ENCODE measurements around the gene TENT5C. TPM values are rescaled to one million over a fixed set of nuclear protein-coding genes. Genes with fewer than 3 reads are reported as not detected.

The TENT5C gene
- total RNA-seq, 1 donor from 2014 or later = 48.2 TPM

GRCh38 chr1:117634631-117635030 is 28.8 kb downstream of the TENT5C start:
- DNase-seq (ENCODE audit: low spot score) = no peak

DNA sequence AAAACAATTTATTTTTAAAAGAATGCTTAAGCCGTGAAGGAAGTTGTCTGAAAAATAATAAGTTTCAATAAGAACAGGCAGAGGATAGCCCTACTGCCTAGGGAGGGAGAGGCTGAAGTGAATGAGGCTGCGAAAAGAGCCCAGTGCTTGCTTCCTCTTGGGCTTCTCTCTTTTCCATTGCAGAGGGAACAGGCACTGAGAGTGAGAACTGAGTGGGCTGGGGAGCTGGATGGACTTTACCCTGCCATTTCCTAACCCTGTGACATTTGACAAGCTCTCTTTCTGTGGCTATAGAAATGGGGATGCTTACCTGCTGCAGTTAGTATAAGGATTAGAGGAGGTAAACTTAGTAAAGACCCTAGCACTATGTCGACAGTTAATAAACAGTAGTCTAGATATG is 30.0 kb downstream of the TENT5C start:
- no peak for DNase-seq (ENCODE audit: low spot score)

DNA sequence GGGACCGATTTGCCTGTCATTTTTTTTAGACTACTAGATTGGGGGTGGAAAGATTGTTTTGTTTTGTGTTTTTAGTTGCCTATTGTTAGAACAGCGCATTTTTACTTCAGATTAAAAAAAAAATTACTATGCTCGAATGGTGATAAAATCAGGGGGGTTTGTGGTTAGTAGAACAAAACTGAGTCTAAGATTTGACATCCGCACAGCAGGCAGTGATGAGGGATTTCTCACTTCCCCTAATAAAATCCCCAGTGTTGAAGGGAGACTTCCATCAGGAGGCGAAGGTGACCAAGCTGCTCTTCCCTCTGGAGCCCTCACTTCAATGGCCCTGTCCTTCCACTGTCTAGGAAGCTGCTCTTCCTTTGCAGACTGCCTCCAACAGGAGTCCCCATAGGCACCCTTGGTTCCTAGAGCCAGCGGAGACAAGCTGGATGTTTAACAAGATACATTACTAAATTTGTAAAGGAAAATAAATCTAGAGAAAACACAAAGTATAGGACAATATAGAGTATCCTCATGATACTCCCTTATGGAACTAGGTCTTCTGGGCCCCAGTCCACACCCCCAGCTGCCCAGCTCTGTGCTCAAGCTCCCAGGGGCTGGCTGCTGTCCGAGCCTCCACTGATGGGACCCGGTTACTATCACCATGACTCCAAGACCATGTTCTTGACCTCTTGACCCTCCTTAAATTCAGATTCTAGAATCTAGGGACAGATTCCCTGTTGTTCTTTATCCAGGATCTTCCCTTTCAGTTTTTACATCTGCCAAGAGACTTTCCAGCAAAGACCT is 31.0 kb downstream of the TENT5C start:
- no peak for DNase-seq (ENCODE audit: low spot score)

DNA sequence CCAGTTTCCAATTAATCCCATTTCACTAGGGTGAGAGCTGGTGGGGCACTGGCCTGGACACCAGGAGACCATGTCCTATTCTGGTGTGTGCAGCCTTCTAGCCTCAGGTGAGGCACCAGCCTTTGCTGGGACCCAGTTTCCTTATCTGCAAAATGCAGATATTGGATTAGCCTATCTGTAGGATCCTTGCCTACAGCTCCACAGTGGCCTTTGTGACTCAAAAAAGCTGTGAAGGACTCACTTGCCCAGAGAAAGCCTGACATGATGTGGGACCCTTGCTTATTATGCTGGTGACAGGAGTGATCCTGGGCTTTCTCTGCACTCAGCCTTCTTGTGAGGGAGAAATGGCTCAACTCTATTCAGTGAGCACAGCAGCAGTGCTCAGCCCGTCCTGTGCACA is 32.3 kb downstream of the TENT5C start:
- no peak for DNase-seq (ENCODE audit: low spot score)

DNA sequence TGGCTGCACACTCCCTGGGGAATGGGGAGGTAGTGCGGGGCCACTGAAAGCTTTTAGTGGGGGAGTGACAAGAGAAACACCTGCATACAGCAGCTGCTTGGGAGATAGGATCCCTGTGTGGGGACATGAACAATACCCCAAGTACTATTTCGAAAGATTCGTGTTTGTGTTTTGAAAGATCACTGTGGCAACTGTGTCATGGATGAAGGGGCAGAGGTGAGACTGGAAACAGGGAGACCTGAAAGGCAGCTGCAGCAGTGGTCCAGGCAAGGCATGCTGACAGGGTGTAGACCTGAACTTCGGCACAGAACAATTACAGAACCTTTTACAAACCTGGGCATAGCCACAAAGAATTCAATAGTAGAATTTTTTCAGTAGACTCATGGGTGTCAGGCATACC is 32.9 kb downstream of the TENT5C start:
- DNase-seq (ENCODE audit: low spot score) = no peak

DNA sequence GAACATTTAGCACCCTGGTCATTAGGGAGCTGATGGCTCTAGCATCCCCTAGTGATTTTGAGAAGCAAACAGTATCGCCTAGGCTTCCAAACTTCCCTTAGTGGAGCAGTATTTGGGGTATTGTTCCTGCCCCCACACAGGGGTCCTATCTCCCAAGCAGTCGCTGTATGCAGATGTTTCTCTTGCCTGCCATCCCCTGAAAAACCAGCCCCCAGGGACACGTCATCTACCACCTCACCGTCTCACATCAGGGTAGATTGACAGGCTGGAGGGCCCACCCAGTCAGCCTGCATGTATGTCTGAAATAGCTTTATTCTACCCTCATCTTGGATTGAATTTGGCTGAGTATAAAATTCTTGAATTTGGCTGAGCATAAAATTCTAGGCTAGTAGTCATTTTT is 33.9 kb downstream of the TENT5C start:
- no peak for DNase-seq (ENCODE audit: low spot score)

DNA sequence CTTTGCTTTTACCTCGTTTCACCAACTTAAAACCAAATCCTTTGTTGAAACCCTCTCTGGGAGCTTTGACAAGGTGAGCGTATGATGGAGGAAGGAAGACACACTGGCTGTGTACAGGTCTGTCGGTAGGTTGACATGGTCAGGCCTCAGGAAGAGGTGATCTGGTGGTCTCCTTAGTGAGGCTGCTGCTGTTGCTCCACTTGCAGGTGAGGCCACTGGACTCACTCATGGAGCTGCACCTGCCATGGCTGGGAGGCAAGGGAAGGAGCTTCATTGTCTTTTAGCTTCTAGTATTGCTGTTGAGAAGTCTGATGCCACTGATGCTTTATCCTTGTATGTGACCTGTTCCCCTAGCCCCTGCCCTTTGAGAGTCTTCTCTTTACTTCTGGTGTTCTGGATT is 35.7 kb downstream of the TENT5C start:
- DNase-seq (ENCODE audit: low spot score) = no peak

GRCh38 chr1:117642963-117643362 is 37.1 kb downstream of the TENT5C start:
- DNase-seq (ENCODE audit: low spot score) = no peak

DNA sequence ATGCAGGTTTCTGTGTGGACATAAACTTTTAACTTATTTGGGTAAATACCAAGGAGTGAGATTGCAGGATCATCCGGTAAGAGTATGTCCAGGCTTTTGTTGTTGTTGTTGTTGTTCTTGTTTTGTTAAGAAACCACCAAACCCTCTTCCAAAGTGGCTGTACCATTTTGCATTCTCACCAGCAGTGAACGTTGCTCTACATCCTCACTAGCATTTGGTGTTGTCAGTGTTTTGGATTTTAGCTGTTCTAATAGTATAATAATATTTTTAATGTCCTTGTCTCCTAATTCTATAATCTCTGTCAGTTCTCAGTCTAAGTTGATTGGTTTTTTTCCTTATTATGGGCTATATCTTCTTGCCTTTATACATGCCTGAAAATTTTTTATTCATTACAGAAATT is 37.8 kb downstream of the TENT5C start:
- no peak for DNase-seq (ENCODE audit: low spot score)

DNA sequence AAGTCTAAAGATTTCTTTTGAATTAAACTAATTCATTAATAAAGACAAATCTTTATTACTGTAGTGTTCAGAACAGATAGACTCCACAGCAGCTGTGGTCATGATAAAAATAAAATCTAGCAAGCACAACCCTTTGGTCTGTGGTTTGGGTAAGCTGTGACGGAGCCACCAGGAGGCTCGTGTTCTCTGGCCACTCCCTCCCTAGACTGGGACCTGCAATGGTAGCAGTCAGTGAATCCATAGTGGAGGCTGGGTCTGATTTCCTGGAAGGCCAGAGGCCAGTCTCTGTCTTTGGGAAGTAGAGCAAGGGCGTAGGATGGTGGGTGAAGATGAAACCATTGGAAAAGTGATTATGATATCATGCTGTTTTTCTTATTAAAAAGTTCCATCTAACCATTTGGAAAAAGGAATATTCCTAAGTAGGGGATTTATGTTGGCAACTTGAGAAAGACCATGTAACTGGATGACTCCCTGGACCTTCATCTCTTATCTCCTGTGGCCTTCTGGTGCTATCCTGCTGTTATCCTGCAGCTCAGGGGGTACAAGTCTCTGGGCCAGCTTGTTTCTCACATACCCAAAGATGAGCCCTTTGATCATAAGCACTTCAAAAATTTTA is 39.0 kb downstream of the TENT5C start:
- no peak for DNase-seq (ENCODE audit: low spot score)

DNA sequence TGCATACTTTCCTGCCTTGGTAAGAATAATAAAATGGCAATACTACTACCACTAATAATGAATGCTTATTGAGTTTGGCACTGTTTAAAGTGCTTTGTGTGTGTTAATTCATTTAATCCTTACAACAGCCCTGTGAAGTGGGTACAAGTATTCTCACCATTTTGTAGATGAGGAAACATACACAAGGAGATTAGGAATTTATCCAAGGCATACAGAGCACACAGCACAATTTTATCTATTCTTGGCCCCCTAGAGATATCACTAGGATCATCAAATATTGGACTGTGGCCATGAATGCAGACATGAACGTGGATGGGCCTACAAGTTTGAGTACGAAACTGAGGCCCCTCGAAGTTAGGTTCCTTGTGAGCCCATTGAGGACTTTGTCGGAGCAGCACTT is 39.5 kb downstream of the TENT5C start:
- no peak for DNase-seq (ENCODE audit: low spot score)

DNA sequence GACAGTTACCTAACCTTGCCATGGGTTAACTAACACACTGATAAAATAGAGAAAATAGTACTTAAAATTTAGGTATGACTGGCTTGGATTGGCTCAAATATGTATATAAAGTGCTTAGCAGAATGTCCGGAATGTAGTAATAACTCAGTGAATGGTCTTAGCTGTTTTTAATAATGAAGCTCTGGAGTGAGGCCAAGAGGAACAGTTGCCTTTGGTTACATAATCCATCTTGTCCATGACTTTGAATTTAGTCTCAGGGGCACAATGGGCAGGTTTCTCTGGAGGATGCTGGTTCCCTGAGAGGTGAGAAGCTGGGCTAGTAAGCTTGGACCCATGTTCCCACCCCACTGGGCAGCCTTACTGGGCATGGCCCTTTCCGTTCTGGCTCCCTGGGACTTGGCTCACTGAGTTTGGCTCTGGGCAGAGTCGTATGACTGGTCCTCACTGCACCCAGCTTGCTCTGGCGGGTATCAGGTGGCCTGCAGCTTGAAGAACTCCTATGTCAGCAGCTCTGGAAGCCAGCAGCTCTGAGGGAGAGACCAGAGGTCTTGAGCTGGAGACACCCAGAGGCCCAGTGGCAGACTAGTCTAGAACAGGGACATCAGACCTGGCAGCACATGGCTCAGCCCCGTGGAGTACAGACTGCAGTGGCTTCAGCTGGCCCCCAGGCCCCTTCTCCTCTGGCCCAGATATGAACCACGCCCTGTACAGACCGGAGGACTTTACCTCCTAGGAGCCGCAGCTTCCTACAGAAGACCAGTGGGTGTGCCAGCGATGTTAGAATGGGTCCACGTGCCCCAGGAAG is 40.4 kb downstream of the TENT5C start:
- no peak for DNase-seq (ENCODE audit: low spot score)

GRCh38 chr1:117646956-117647355 is 41.1 kb downstream of the TENT5C start:
- DNase-seq (ENCODE audit: low spot score) = no peak

DNA sequence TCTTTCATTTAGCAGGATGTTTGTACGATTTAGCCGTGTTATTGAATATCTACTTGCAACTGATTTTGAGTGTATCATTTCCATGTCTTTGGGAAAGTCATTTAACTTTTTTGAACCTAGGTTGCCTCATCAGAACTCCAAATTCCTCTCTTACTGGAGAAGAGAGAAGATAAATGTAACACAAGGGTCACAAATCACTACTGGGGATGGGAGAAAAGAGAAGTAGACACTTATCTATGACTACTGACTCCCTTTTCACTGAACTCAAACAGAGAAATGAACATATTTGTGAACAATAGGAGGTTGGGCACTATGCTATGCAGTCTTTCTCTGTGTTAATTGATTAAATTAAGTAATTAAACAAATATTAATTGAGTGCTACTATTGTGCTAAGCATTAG is 42.2 kb downstream of the TENT5C start:
- no peak for DNase-seq (ENCODE audit: low spot score)

DNA sequence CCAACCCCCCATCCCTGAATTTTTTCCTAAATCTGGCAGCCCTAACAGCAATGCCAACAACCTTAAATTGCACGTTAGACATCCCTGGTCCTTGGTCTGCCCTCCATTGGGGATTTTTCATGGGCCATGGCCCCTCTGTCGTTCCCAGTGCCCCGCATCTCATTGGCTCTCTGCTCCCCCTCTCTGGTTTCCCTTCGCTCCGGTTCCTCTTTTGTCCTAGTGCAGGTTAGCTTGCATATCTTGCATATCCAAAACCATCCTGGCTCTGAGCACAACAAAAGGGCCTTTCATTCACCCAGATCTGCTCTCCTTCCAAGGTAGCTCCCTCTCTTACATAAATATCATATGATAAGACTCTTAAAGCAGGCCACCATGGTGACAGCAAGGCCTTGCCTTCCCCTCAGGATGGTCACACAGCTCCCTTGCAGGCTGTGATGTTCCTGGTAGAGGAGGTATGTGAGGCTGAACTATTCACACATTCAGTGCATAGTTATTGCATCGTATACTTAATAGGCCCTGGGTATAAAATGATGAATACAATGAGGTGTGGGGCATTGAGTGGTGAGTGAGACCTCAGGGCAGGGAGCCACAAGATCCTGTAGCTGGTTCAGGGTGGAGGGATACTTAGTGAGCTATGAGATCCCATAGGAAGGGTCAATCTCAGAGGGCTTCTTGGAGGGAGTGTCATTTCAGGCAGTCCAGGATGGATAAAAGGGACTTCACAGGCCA is 45.2 kb downstream of the TENT5C start:
- DNase-seq (ENCODE audit: low spot score) = no peak

DNA sequence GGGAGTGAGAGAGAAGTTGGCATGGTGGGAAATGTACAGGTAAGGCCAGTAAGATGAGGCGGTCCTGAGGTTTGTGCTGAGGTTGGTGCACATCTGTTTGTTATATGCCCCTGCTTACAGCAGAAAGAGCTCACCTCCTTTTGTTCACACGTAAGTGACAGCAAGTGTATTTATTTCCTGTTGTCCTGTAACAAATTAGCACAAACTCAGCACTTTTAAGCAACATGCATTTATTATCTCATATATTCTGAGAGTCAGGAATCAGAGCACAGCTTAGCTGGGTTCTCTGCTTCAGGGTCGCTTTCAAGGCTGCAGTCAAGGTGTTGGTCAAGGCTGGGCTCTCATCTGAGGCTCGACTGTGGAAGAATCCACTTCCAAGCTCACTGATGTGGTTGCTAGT is 45.8 kb downstream of the TENT5C start:
- DNase-seq (ENCODE audit: low spot score) = no peak

DNA sequence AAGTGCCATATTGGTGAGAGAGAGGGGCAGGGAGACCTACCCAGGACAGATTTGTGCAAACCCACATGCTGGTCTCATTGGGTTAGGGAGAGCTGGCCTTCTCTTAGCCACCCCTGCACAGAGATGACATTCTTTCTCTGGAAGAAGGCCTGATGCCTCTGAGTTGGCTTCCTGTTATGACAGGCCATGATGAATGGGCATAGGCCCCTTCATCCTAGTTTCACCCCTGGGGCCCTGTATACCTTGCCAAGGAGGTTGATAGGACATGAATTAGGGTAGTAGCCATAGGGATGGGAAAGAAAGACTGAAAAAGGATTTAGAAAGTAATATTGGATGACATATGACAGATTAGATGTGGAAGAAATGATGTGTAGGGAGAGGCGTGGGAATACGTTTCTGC is 46.6 kb downstream of the TENT5C start:
- DNase-seq (ENCODE audit: low spot score) = no peak

GRCh38 chr1:117653195-117653594 is 47.3 kb downstream of the TENT5C start:
- DNase-seq (ENCODE audit: low spot score) = no peak

DNA sequence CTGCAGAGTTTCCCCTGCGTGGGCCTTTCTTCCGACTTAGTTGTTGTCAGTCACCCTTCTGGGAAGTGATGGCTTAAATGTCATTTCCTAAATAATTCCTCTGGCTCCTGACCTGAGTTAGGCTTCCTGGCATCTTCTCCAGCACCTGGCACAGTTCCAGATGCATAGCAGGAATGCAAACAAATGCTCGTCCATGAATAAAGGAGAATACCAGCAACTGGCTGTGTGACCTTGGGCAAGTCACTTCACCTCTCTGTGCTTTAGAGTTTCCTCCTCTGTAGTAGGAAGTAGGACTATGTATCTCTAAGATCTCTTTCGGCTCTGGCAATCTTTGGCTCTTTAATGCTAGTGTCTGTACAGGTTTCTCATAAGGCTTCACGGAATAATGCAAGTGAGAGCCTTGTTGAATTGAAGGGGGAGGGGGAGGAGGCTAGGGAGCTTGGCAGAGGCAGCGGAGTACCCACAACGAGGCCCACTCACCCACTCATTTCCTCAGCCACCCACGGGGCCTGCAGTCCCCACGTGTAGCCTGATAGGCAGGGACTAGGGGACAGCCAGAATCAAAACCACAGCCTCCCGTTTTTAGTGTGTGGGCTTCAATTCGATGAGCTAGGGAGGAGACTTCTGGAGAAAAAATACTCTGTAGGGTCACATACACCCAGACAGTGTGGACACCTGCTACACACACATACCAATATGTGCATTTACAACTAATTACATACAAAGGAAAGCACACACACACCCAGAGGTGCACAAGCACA is 48.1 kb downstream of the TENT5C start:
- no peak for DNase-seq (ENCODE audit: low spot score)

DNA sequence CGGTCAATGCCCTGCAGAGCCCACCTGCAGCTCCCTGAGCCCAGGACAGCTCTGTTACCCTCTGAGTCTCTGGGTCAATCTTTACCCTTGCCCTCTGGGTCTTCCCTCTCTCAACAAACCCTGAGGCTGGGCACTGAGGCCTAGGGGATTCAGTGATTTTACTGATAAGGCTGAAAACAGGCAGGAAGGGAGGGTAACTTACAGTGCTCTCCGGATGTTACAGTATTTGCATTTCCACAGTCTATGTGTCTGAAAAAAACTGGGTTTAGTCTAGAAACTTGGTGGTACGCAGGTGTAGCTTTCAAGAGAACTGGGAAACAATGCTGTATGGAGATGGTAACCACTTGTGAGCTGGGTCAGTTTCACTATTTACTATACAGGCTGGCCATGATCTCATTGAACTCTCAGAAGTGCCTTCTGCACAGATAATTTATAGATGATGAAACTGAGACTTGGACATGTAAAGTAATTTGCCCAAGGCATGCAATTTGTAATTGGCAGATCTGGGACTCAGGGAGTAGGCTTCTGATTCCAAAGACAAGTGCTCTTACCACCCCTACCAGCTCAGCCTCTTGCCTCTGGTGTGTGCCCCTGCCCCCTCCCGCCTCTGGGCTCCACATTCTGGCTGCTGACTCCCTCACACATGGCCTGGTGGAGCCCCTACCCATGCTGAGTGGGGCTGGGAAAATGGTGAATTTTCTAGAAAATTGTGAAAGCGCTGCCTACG is 48.8 kb downstream of the TENT5C start:
- no peak for DNase-seq (ENCODE audit: low spot score)

DNA sequence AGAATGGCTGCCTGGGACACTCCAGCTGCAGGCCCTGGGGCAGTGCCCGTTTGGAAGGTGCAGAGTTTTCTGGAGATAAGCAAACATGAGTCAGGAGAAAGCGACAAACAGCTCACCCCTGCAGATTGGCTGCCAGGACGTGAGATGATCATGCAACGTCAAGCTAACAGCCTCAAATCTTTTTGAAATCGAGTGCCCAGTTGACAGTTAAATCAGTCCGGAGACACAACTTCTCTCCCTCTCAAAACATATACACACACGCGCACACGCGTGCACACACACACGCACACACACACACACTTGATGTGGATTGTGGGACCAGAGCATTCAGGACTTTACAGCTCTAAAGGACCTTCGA is 49.4 kb downstream of the TENT5C start:
- no peak for DNase-seq (ENCODE audit: low spot score)
